Liver (tissue), 9 donors: ENCODE results near the gene SRGAP3. TPM values are rescaled to one million over a fixed set of nuclear protein-coding genes. Genes with fewer than 3 reads are reported as not detected.

Experiments
- DNase-seq: peaks from one replicate; pipeline ENCODE4 v3.0.0-alpha.2; 2017; ENCODE audit warnings: low spot score
- H3K27ac ChIP-seq, 2 donors: one replicate each; pipeline ENCODE4 v1.7.0; 2013; ENCODE audit warnings: inconsistent platforms in 2 of 2, low read length in 2 of 2, control low read depth in 1 of 2, low read depth in 1 of 2, mild to moderate bottlenecking in 1 of 2
- H3K27me3 ChIP-seq, 4 donors: one replicate each; pipeline versions ENCODE4 v1.6.1 to v1.7.0; 2013; ENCODE audit warnings: low read length in 3 of 4, inconsistent platforms in 1 of 4, mild to moderate bottlenecking in 1 of 4, moderate library complexity in 1 of 4; ENCODE audit not compliant: control insufficient read depth in 4 of 4, insufficient read depth in 4 of 4
- H3K36me3 ChIP-seq, 4 donors: one replicate each; pipeline versions ENCODE4 v1.6.1 to v1.7.0; 2013; ENCODE audit warnings: low read length in 3 of 4, mild to moderate bottlenecking in 3 of 4, low read depth in 1 of 4, moderate library complexity in 1 of 4; ENCODE audit not compliant: control insufficient read depth in 4 of 4, insufficient read depth in 3 of 4
- H3K4me1 ChIP-seq, 4 donors: one replicate each; pipeline versions ENCODE4 v1.6.1 to v1.7.0; 2013; ENCODE audit warnings: low read length in 3 of 4, mild to moderate bottlenecking in 3 of 4, moderate library complexity in 1 of 4; ENCODE audit not compliant: control insufficient read depth in 4 of 4, insufficient read depth in 4 of 4
- H3K4me3 ChIP-seq, 3 donors: one replicate each; pipeline versions ENCODE4 v1.6.1 to v1.7.0; 2013; ENCODE audit warnings: low read length in 3 of 3, control low read depth in 1 of 3, low read depth in 1 of 3, mild to moderate bottlenecking in 1 of 3
- H3K9ac ChIP-seq, 2 donors: one replicate each; pipeline ENCODE4 v1.7.0; 2013; ENCODE audit warnings: low read length in 2 of 2, mild to moderate bottlenecking in 2 of 2, moderate library complexity in 2 of 2, control low read depth in 1 of 2, low read depth in 1 of 2
- H3K9me3 ChIP-seq, 4 donors: one replicate each; pipeline versions ENCODE4 v1.6.1 to v1.7.0; 2013; ENCODE audit warnings: low read length in 3 of 4; ENCODE audit not compliant: control insufficient read depth in 4 of 4
- ATF3 ChIP-seq: IDR thresholded peaks from 2 replicates; pipeline ENCODE4 v1.6.1; 2016; ENCODE audit warnings: antibody characterized with exemption
- CTCF ChIP-seq: fragments of 150-350 bp; IDR thresholded peaks from 2 replicates; pipeline ENCODE4 v1.5.1; 2017; ENCODE audit warnings: improper control_type of control experiment, low read depth, low read length; ENCODE audit not compliant: missing input control
- EGR1 ChIP-seq, 2 donors: IDR thresholded peaks; 2 replicates each; pipeline ENCODE4 v1.6.1; 2016 to 2018; ENCODE audit warnings: antibody characterized with exemption in 2 of 2, low read depth in 2 of 2
- FOXA1 ChIP-seq: IDR thresholded peaks from 2 replicates; pipeline ENCODE4 v1.6.1; 2016; ENCODE audit warnings: antibody characterized with exemption
- FOXA2 ChIP-seq: IDR thresholded peaks from 2 replicates; pipeline ENCODE4 v1.6.1; 2016; ENCODE audit warnings: antibody characterized with exemption
- GABPA ChIP-seq, 2 donors: IDR thresholded peaks in 1 of 2; conservative IDR thresholded peaks in 1 of 2; 2 replicates each; pipeline ENCODE4 v1.6.1; 2016; ENCODE audit warnings: antibody characterized with exemption in 2 of 2, mild to moderate bottlenecking in 1 of 2, moderate library complexity in 1 of 2
- HNF4G ChIP-seq: IDR thresholded peaks from 2 replicates; pipeline ENCODE4 v1.6.1; 2016; ENCODE audit warnings: antibody characterized with exemption
- JUND ChIP-seq, 2 donors: IDR thresholded peaks; 2 replicates each; pipeline ENCODE4 v1.6.1; 2016; ENCODE audit warnings: antibody characterized with exemption in 2 of 2
- MAX ChIP-seq: IDR thresholded peaks from 2 replicates; pipeline ENCODE4 v1.6.1; 2016; ENCODE audit warnings: antibody characterized with exemption
- NR2F2 ChIP-seq: IDR thresholded peaks from 2 replicates; pipeline ENCODE4 v1.6.1; 2016; ENCODE audit warnings: antibody characterized with exemption
- RAD21 ChIP-seq, 2 donors: IDR thresholded peaks; 2 replicates each; pipeline ENCODE4 v1.6.1; 2016; ENCODE audit warnings: antibody characterized with exemption in 2 of 2, mild to moderate bottlenecking in 2 of 2
- REST ChIP-seq: IDR thresholded peaks from 2 replicates; pipeline ENCODE4 v1.6.1; 2016; ENCODE audit warnings: antibody characterized with exemption, mild to moderate bottlenecking
- SP1 ChIP-seq: IDR thresholded peaks from 2 replicates; pipeline ENCODE4 v1.6.1; 2018; ENCODE audit warnings: antibody characterized with exemption, mild to moderate bottlenecking
- TAF1 ChIP-seq: conservative IDR thresholded peaks from 2 replicates; pipeline ENCODE4 v1.6.1; 2016; ENCODE audit warnings: antibody characterized with exemption, mild to moderate bottlenecking
- YY1 ChIP-seq: IDR thresholded peaks from 2 replicates; pipeline ENCODE4 v1.6.1; 2016; ENCODE audit warnings: antibody characterized with exemption, mild to moderate bottlenecking
- ZBTB33 ChIP-seq: IDR thresholded peaks from 2 replicates; pipeline ENCODE4 v1.6.1; 2016; ENCODE audit warnings: antibody characterized with exemption
- WGBS: extraction: QIAGEN DNeasy Blood & Tissue Kit; methylation state at CpG from one replicate; pipeline ENCODE4 v1.1.7; 2013; 5-methylcytosine and 5-hydroxymethylcytosine counted together
- polyA plus RNA-seq, 2 donors: library from polyadenylated mRNA; stranded (reverse) in 1 of 2; unstranded in 1 of 2; fragments of 200-250 nt in 1 of 2; fragments of >200 nt in 1 of 2; fragmentation: Nextera tagmentation in 1 of 2; extraction: Ambion mirVana in 1 of 2; gene quantifications; one replicate each; pipeline versions ENCODE4 v1.2.1 to v1.2.3, GENCODE V29; 2013 to 2015
- total RNA-seq, 2 donors: library from RNA; depleted of rRNA; stranded (reverse); fragments of >200 nt; gene quantifications; one replicate each; pipeline ENCODE4 v1.2.3, GENCODE V29; 2014
- donor health status: healthy.
- donor health status: healthy.
- donor health status: healthy.
- donor health status: healthy.
- donor health status: healthy.

SRGAP3 gene
- total and polyA plus RNA-seq, 4 donors: 0.61 to 4.2 (median 1.6) TPM

GRCh38 chr3:9037144-9037711 lies 212.2 kb downstream of the SRGAP3 start:
- Histone ChIP-seq H3K4me1 (no peaks in the 10 kb centered on the region), H3K36me3 (no peaks in the 10 kb centered on the region), H3K4me3 (no peak overlapping the region), H3K9me3 (no peaks in the 10 kb centered on the region), H3K27me3 (no peaks in the 10 kb centered on the region), H3K9ac (no peak overlapping the region), H3K27ac (no peak overlapping the region)
- DNase-seq: no peak
- TF ChIP-seq NR2F2: no peak
- TF ChIP-seq MAX: no peak
- no peak for TF ChIP-seq JUND (IDR thresholded peaks at IDR 0.05)
- TF ChIP-seq TAF1: no peak
- TF ChIP-seq FOXA2: no peak
- no peak for TF ChIP-seq REST
- no peak for TF ChIP-seq CTCF
- TF ChIP-seq SP1: no peak
- no peak for TF ChIP-seq GABPA (IDR thresholded peaks at IDR 0.05 in 1 of 2, conservative IDR thresholded peaks at IDR 0.05 in 1 of 2)
- no peak for TF ChIP-seq RAD21 (IDR thresholded peaks at IDR 0.05)
- no peak for TF ChIP-seq FOXA1
- TF ChIP-seq ATF3: no peak
- no peak for TF ChIP-seq EGR1 (IDR thresholded peaks at IDR 0.05; ENCODE audit: low read depth in 2 of 2)
- no peak for TF ChIP-seq YY1
- TF ChIP-seq HNF4G: no peak
- TF ChIP-seq ZBTB33: no peak
- WGBS: 87% methylated on average over 12 of the region's 12 CpGs
